GM10266 (cell line): ENCODE measurements around the gene SNX18.

ENCODE experiments used
- DNase-seq: peaks from one replicate; pipeline ENCODE4 v3.0.0; 2012; ENCODE audit errors: extremely low spot score
- TF ChIP-seq, protein P1 (sequence below): IDR thresholded peaks from 2 replicates; pipeline ENCODE4 v1.5.1; 2012; ENCODE audit warnings: mild to moderate bottlenecking, low read depth; ENCODE audit not compliant: control insufficient read depth, insufficient read depth; ENCODE audit errors: missing control alignments

SNX18 gene

DNA sequence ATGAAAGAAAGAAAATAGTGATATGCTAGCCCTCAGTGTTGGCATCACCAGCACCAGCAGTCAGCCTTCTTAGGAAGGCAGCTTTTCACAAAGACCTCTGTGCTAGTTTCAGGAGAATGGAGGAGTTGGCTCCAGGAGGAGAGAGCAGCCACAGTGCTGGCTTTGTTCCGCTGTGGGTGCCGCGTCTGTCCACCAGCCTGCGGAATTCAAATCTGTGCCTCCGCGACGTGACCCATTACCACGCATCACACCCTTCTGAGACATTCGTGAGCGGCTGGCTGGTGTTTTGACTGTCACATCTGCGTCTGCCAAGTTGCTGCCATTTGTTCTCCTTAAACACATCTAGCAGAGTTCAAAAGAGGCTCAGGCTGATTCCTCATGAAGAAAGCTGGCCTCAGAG, 34.4 kb downstream of the SNX18 start:
- DNase-seq = no peak
- TF ChIP-seq, protein P1, sequence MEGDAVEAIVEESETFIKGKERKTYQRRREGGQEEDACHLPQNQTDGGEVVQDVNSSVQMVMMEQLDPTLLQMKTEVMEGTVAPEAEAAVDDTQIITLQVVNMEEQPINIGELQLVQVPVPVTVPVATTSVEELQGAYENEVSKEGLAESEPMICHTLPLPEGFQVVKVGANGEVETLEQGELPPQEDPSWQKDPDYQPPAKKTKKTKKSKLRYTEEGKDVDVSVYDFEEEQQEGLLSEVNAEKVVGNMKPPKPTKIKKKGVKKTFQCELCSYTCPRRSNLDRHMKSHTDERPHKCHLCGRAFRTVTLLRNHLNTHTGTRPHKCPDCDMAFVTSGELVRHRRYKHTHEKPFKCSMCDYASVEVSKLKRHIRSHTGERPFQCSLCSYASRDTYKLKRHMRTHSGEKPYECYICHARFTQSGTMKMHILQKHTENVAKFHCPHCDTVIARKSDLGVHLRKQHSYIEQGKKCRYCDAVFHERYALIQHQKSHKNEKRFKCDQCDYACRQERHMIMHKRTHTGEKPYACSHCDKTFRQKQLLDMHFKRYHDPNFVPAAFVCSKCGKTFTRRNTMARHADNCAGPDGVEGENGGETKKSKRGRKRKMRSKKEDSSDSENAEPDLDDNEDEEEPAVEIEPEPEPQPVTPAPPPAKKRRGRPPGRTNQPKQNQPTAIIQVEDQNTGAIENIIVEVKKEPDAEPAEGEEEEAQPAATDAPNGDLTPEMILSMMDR = no peak

DNA sequence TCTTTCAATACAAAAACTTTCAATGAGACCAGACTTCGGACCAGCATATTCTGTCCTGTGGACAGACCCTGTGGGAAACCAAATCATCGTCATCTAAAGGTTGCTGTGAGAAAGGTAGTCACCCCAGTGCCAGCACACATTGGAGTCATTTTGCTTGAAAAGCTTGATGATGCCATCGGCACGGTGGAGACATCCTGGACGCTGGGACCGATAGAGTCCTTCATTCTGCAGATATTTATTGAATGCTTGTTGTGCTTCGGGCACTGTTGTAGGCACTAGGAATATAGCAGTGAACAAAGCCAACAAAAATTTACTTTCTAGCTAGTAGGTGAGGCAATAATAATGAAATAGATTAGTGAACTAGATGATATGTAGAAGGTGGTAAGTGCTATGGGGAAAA, 34.9 kb downstream of the SNX18 start:
- TF ChIP-seq, protein P1 = no peak
- no peak for DNase-seq

DNA sequence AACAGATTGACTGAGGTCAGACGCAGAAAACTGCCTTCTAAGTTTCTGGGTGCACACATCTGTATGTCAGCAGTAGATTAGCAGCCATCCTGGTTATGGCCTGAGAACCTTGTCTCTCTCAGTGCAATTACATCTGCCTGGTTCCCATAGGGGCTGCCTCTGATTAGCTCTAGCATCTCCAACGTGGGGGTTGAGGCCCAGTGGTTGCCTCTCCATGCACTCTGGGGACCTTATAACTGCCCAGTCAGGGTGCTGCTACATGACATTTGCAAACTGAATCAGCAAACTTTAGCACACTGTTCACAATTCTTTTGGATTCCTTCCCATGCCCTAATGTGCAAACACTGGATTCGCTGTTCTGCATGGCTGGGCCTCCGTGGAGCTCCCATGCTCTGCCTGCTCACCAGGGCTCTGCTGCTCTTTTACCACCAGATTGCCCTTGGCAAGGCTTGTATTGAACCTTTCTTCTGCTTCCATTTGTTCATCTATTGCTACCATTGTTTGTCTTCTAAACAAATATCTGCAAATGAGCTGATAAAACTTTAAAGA, 36.2 kb downstream of the SNX18 start:
- TF ChIP-seq, protein P1 = no peak
- no peak for DNase-seq

DNA sequence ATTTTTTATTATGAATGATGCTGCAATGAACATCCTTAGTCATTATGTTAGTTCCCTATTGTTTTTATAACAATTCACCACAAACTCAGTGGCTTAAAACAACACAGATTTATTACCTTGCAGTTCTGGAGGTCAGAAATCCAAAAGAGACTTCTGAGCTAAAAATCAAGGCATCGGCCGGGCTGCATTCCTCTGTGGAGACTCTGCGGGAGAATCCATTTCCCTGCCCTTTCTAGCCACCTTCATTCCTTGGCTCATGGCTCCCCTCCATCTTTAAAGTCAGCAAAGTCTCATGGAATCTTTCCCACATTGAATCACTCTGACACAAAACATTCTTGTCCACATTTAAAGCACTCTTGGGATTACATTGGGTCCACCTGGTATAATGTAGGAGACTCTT, 38.6 kb downstream of the SNX18 start:
- TF ChIP-seq, protein P1 = no peak
- no peak for DNase-seq

DNA sequence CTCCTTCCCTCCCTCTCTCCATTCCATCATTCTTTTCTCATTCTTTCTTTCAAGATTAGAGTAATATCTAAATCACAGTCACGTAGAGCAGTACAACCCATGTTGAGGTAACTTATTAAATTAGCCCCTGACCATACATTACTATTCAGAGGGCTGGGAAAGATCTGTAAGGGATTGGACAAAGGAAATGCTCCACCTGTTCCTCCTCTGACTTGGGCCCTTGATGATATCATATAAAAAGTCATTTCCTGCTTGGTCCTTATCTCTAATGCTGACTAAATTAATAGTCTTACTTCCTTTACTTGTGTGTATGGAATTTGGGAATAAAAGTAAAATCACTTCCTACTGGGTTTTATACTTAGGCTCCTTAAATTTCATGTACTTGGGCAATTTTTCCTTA, 40.8 kb downstream of the SNX18 start:
- no peak for DNase-seq
- TF ChIP-seq, protein P1 = no peak

DNA sequence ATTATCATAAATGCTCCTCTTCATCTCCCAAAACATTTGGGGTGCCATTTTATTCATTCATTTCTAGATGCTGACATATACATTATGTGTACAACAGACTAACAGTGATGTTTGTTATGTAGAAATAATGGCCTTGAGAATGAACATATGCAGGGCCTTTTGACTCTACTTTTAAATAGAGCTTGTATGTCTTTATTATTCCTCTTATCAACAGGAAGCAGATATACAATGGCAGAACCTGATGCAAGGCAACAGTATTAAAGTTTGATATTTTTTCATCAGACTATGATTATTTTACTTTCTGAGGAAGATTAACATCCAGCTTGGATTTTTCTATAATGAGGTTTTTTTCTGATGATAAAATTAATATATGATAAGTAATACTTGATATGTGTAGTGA, 44.1 kb downstream of the SNX18 start:
- TF ChIP-seq, protein P1 = no peak

DNA sequence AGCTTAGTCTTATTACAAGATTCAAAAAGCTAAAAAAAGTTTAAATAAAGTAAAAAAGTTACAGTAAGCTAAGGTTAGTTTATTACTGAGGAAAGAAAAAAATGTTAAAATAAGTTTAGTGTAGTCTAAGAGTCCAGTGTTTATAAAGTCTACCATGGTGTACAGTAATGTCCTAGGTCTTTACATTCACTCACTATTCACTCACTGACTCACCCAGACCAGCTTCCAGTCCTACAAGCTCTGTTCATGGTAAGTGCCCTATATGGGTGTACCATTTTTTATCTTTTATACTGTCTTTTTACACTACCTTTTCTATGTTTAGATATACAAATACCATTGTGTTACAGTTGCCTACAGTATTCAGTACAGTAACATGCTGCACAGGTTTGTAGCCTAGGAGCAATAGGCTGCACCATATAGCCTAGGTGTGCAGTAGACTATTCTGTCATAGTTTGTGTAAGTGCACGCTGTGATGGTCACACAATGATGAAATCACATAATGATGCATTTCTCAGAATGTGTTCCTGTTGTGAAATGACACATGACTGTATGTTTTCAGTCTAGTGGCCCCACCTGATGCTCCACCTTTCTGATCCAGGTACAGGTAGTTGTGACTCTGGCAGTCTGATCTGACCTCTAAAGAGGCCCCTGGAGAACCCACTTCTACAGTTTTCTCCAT, 45.7 kb downstream of the SNX18 start:
- TF ChIP-seq, protein P1 = no peak
- no peak for DNase-seq

More for the DNA sequence above, 44.1 kb downstream of the SNX18 start:
- no peak for DNase-seq
